HG02885 (cell line): Measurements from ENCODE around the gene PSTPIP2.
A peak's percentile ranks its signal among the peaks of the same experiment; 100 is the strongest.
"Not testable (repeated sequence)": the region's sequence is repeated elsewhere in the genome, so short reads cannot be mapped to it uniquely, and the experiment has no call there.

Experiments
- ATAC-seq: cut with Tn5 transposase; IDR thresholded peaks from one replicate; pipeline ENCODE4 v1.9.1; 2021; ENCODE audit warnings: mild to moderate bottlenecking; ENCODE audit not compliant: unreplicated experiment, poor library complexity

Gene PSTPIP2

GRCh38 chr18:46070815-46071652 is 1.0 kb downstream of the PSTPIP2 start:
- ATAC-seq, result peak; percentile 3

DNA sequence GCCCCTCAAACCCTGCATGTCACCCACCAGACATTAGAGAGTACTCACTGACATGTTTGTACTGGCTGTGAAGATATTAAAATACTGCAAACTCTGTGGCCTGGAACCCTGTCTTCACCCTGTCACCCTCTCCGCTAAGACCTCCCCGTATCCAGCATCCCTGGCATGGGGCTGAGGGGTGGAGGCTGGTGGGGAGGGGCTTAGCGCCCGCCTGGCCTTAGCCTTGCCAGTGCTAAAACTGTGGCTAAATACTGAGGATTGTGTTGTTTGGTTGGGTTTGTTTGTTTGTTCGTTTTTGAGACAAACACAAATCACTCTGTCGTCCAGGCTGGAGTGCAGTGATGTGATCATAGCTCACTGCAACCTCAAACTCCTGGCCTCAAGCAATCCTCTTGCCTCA is 1.8 kb downstream of the PSTPIP2 start:
- ATAC-seq, result no peak

- no peak for ATAC-seq
Observed at GRCh38 chr18:46069524-46069923, 2.5 kb downstream of the PSTPIP2 start.

DNA sequence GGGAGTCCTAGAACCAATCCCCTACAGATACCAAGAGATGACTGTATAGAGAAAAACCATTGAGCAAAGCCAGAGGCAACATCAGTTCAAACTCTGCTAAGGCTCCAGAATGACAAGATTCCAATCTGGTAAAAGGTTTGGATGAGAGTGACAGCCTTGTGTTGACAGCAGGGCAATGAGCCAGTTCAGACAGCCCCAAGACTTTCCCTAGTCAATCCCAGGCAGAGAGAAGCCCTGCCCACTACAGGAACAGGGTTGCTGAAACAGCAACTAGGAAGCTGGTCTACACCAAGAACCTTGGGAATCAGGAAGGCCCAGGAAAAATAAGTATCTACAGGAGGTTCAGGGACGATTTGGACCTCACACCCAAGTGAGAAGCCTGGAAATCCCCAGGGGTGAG is 3.3 kb downstream of the PSTPIP2 start:
- no peak for ATAC-seq

DNA sequence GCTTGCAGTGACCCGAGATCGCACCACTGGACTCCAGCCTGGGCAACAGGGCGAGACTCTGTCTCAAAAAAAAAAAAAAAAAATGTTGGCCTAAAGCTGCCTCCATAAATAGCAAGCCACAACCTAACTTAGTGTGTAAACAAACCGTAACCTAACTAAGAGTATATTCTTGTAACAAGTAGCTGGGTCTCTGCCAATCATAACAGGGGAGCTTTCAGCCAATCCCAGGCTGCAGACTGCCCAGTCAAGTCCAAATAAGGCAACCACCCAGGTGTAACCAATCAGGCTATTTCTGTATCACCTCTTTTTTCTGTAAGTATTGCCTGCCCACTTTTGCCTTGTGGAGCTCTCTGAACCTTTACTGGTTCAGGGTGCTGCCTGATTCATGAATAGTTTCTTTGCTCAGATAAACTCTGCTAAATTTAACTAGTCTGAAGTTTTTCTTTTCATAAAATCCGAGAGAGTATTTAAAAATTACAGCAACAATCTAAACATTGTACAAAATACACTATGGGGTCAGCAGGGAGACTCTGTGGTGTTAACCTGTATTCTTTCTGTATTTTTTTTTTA is 4.5 kb downstream of the PSTPIP2 start:
- no peak for ATAC-seq

DNA sequence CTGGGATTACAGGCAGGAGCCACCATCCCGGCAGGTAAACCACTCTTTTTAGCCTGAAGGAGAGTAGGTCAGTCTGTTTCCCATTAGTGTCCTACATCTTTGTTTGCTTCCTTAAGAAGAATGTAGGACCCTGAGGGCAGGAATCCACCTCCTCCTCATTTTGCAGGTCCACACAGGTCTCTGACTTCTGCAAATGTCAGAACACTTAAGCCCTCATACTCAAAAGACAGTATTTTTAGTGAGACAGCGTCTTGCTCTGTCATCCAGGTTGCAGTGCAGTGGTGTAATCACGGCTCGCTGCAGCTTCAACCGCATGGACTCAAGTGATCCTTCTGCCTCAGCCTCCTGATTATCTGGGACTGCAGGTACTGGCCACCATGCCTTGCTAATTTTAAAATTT is 9.3 kb downstream of the PSTPIP2 start:
- ATAC-seq, result no peak

- ATAC-seq, result no peak
Observed at GRCh38 chr18:46061796-46062195, 10.3 kb downstream of the PSTPIP2 start.

- ATAC-seq, result no peak
Observed at GRCh38 chr18:46061387-46061786, 10.7 kb downstream of the PSTPIP2 start.

DNA sequence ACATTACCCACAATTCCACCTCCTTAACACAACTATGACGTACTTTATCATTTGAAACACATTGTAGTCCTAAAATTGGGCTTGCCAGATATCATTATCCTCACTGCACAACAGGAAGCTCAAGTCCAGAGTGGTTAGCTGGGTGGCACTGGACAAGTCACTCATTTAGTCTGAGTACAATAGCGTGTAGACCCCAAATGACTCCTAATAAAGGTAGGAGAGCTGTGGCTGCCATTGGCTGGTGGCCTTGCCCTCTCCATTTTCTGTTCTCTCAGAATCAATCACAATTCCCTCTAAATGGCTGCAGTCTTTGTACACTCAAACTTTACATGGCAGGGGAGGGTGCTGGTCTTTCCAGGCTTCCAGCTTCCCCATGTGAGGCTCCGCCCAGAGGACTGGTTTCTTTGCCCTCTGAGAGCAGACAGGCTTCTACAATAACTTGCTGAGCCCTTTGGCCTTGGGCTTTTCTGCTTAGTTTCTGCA is 11.7 kb downstream of the PSTPIP2 start:
- ATAC-seq, result no peak

DNA sequence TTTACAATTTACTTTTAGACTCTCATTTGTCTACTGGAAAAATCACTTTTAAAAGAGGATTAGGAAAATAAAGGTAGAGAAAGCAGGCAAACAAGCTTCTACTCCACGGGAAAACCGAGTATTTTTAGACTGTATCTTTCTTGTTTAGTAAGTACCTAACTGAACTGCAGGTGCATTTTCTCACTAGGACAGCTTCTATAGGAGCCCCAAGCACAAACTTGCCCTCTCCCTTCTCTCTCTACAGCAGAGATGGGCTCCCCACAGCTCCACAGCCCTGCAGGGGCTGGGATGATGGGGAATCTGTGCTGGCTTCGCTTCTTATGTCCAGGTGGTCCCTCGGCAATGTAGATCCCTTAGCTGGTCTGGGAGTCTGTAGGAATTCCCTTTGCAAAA is 16.2 kb downstream of the PSTPIP2 start:
- ATAC-seq, result no peak

DNA sequence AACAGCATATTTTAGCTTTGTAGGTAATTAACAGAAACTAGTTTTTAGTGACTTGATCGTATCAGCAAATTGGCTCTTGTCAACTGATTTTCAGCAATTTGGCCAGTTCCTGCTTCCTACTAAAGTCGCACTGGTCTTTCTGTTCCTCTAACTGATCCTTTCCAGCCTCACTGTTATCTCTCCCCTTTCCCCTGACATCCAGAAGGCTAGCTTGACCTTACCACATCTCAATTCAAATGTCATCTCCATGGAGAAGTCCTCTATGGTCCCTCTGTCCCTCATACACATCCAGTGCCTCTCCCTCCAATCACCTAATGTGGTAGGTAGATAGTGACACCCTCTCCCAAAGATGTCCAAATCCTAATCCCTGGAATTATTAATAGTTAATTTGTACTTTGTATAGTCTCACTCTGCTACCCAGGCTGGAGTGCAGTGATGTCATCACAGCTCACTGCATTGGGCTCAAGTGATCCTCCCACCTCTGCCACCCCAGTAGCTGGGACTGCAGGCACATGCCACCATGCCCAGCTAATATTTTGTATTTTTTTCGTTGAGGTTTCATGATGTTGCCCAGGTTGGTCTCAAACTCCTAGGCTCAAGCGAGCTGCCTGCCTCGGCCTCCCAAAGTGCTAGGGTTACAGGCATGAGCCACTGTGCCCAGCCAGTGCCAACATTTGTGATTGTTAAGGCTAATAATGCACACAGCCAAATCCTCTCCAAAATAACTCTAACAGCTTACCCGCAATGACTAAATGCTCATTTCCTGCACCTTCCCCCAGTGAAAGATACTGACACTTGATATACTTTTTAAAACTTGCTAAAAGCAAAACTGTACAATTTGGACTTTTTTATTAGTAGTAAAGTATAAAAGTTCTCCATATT is 16.9 kb downstream of the PSTPIP2 start:
- ATAC-seq, result no peak

- ATAC-seq, result no peak
Observed at GRCh38 chr18:46053368-46054095, 18.5 kb downstream of the PSTPIP2 start.

DNA sequence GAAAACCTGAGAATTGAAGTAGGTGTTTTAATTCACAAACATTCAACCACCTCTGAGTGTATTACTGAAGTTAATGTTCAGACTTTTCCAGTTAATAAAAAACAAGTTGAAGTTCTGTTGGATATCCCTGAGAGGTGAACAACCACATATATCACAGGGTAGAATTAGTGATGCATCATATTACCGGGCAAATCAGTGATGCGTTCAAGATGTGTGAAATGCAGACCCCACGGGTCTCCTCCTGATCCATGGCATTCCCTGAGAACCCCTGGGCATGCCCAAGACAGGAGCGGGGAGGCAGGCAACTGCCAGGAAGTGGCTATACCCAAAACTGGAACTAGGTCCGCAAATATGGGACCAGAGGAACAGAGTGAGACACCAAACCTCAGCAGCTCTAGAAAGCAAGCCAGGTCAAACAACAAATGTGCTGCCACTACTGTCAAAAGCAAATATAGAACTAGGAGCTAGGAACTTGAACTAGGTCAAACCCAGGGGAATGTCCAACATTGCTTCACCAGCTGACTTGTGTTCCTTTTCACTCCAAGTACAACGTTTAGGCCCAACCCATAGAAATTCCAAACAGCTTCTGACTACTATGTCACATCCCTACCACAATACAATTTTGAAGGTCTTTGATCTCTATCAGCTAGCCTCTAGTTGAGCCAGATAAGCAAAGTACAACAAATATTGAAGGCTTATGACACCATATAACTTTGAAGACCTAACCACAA is 20.2 kb downstream of the PSTPIP2 start:
- ATAC-seq, result no peak

- ATAC-seq, result no peak
Observed at GRCh38 chr18:46050268-46050667, 21.8 kb downstream of the PSTPIP2 start.

DNA sequence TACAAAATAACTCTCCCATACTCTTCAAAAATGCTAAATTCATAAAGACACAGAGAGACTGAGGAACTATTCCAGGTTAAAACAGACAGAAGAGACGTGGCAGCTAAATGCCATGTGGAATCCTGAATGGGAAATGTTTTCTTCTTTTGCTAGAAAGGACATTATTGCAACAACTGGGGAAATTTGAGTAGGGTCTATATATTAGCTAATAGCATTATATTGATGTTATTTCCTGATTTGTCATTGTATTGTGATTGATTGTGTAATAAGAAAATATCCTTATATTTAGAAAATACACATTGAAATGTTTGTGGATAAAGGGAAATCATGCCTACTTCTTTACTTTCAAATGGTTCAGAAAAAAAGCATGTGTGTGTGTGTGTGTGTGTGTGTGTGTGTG is 23.4 kb downstream of the PSTPIP2 start:
- no peak for ATAC-seq

DNA sequence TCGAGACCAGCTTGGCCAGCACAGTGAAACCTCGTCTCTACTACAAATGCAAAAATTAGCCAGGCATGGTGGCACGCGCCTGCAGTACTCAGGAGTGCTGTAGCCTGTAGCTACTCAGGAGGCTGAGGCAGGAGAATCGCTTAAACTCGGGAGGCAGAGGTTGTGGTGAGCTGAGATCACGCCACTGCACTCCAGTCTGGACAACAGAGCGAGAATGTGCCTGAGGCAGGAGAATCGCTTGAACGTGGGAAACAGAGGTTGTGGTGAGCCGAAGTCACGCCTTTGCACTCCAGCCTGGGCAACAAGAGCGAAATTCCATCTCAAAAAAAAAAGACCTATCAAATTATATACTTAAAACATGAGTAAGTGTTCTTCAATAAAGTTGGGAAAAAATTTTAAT is 24.7 kb downstream of the PSTPIP2 start:
- not testable (repeated sequence) for ATAC-seq

DNA sequence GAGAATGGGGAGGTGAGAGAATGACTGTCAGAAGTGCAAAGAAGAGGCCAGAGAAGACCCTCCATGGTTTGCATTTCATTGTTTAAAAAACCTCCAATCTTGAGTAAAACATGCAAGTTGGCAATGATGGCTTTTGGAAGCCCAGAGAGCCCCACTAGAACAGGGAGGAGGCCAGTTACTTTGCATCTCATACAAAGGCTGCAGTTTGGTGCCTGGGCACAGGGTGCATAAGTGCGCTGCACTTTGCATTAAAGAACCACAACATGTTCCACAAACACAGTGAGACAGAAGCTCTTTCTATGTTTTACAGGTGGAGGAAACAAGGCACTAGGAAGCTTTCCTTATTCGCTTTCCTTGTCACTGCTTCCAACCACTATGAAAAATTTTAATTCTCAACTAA is 25.4 kb downstream of the PSTPIP2 start:
- no peak for ATAC-seq

- no peak for ATAC-seq
Observed at GRCh38 chr18:46046126-46046525, 25.9 kb downstream of the PSTPIP2 start.

DNA sequence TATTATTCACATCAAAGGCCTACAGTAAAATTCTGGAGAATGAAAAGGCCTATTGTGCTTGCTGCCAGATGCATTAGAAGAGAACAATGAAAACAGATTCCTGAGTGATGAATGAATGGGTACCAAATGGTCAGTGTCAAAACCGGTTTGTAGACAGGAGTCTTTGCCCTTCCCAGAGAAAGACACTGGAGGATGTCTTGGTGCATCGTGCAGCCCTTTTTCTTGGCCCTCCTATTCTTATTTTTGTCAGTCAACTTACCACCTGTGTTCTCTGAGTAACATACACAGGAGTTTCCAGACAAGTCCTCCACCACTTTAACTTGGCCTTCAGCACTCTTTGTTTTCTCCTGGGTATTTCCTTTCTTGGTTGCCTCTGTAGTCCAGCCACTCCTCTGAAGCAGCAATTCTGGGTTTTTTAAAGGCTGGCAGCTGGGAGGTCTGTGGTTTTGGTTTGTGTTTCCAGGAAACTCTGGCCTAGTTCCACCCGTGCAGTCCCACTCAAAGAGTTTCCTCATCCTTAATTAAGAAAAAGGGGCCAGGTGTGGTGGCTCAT is 29.4 kb downstream of the PSTPIP2 start:
- ATAC-seq, result no peak
